Mucosa of descending colon (tissue), 3 donors: ENCODE data around the gene LGALS7B. TPM values are rescaled to one million over a fixed set of nuclear protein-coding genes. Genes with fewer than 3 reads are reported as not detected.

ENCODE experiments used
- ATAC-seq: fragments of 200-7000 bp; cut with Tn5 transposase; one replicate; pipeline ENCODE4 v1.9.1; 2020; ENCODE audit warnings: mild to moderate bottlenecking, moderate library complexity
- DNase-seq, 3 donors: peaks; one replicate each; pipeline ENCODE4 v3.0.0-alpha.2; 2020
- H3K36me3 ChIP-seq: fragments of 200-600 bp; one replicate; pipeline ENCODE4 v1.8.0; 2021; ENCODE audit warnings: low read depth, mild to moderate bottlenecking
- H3K4me1 ChIP-seq: fragments of 200-600 bp; one replicate; pipeline ENCODE4 v1.8.0; 2021; ENCODE audit warnings: low read depth, mild to moderate bottlenecking
- H3K4me3 ChIP-seq: fragments of 200-600 bp; one replicate; pipeline ENCODE4 v1.8.0; 2021; ENCODE audit warnings: mild to moderate bottlenecking
- H3K9me3 ChIP-seq: fragments of 200-600 bp; one replicate; pipeline ENCODE4 v1.8.0; 2021; ENCODE audit warnings: mild to moderate bottlenecking
- CTCF ChIP-seq: fragments of 200-600 bp; IDR thresholded peaks from one replicate; pipeline ENCODE4 v1.8.0; 2022; ENCODE audit warnings: antibody characterized with exemption, mild to moderate bottlenecking
- intact Hi-C, 2 donors: fragments of 100-400 bp; cut with DNase I in 1 of 2; cut with micrococcal nuclease in 1 of 2; formaldehyde crosslinking; loops; one replicate each; pipeline versions ENCODE4 v1.11.0 to v1.11.1; 2022; cut with DNase I, micrococcal nuclease
- total RNA-seq, 3 donors: library from RNA; stranded (reverse); fragmentation: NEBNext Ultra II Directional in 2 of 3; extraction: Animal tissue kit (Norgen Biotek cat#: 25700) in 2 of 3; gene quantifications; one replicate each; pipeline versions ENCODE4 v1.2.1 to v1.2.4, GENCODE V29; 2021 to 2023
- donor health status: DM: no; HTN: no; CAD: no; lungs with moderate emphysema.
- donor health status: DM: no; HTN: no; CAD: no.
- donor health status: DM: no; HTN: yes; CAD: no.

The LGALS7B gene
- total RNA-seq, 3 donors from 2014 or later, result not detected

GRCh38 chr19:38799104-38799503 is 10.1 kb downstream of the LGALS7B start:
- intact Hi-C loops, result no loop called here
- TF ChIP-seq CTCF, result no peak
- no peak overlapping the region for H3K4me3 ChIP-seq
- no peaks in the 10 kb centered on the region for H3K9me3 ChIP-seq
- H3K36me3 ChIP-seq, result no peaks in the 10 kb centered on the region
- ATAC-seq (no peak), DNase-seq (peak in 1 of 3 donors; percentile 4)
- no peaks in the 10 kb centered on the region for H3K4me1 ChIP-seq

- intact Hi-C loops, result no loop called here
- H3K4me3 ChIP-seq, result no peak overlapping the region
- ATAC-seq (peak; percentile 4), DNase-seq (no peak)
- H3K9me3 ChIP-seq, result no peaks in the 10 kb centered on the region
- no peak for TF ChIP-seq CTCF
- no peaks in the 10 kb centered on the region for H3K4me1 ChIP-seq
- no peaks in the 10 kb centered on the region for H3K36me3 ChIP-seq
These were observed 11.8 kb downstream of the LGALS7B start for GRCh38 chr19:38800577-38801347.

- intact Hi-C loops, result no loop called here
- no peaks in the 10 kb centered on the region for H3K9me3 ChIP-seq
- peak in 1 of 3 donors; percentile 0 for DNase-seq
- no peak for TF ChIP-seq CTCF
- peak; percentile 1 for ATAC-seq
- no peak overlapping the region for H3K4me3 ChIP-seq
- no peaks in the 10 kb centered on the region for H3K4me1 ChIP-seq
- no peaks in the 10 kb centered on the region for H3K36me3 ChIP-seq
These were observed 12.5 kb downstream of the LGALS7B start for GRCh38 chr19:38801359-38802095.

- intact Hi-C loops, result no loop called here
- DNase-seq, result peak in 1 of 3 donors; percentile 28
- ATAC-seq, result no peak
- Histone ChIP-seq H3K4me1 (no peaks in the 10 kb centered on the region), H3K4me3 (no peak overlapping the region), H3K36me3 (no peaks in the 10 kb centered on the region), H3K9me3 (no peaks in the 10 kb centered on the region)
- no peak for TF ChIP-seq CTCF
These were observed 14.5 kb downstream of the LGALS7B start for GRCh38 chr19:38803543-38803942.

- intact Hi-C loops, result no loop called here
These were observed 16.2 kb downstream of the LGALS7B start for GRCh38 chr19:38805180-38805579.

More at GRCh38 chr19:38805180-38805579, 16.2 kb downstream of the LGALS7B start:
- no peak for TF ChIP-seq CTCF
- Histone ChIP-seq H3K4me3 (no peak overlapping the region), H3K36me3 (no peaks in the 10 kb centered on the region), H3K4me1 (no peaks in the 10 kb centered on the region), H3K9me3 (no peaks in the 10 kb centered on the region)
- ATAC-seq (peak; percentile 47), DNase-seq (peak in 1 of 3 donors; percentile 27)
